NCI-H146 treated with DMSO at 0.1 percent for 48 hours (cell line): ENCODE data around the gene HBM.
A peak's percentile ranks its signal among the peaks of the same experiment; 100 is the strongest.
"Not testable (repeated sequence)": the region's sequence is repeated elsewhere in the genome, so short reads cannot be mapped to it uniquely, and the experiment has no call there.

Experiments
- DNase-seq: peaks from one replicate; lab custom pipeline; 2025; ENCODE audit not compliant: unreplicated experiment; lab: John Stamatoyannopoulos, UW

HBM gene

DNA sequence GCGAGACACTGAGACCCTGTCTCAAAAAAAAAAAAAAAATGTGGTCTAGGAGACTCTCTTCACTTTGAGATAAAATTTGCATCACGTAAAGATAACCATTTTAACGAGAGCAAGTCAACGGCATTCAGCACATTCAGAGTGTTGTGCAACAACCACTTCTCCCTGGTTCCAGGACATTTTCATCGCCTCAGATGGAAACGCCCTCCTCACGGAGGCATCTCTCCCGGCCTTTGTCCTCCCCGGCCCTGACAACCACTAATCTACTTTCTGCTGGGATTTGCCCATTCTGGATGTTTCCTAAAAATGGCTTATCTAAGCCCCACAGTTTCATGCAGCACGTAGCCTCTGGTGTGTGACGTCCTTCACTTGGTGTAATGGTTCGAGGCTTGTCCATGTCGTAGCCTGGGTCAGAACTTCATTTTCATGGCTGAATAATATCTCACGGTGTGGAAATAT is 21.0 kb upstream of the HBM start:
- DNase-seq, result no peak

DNA sequence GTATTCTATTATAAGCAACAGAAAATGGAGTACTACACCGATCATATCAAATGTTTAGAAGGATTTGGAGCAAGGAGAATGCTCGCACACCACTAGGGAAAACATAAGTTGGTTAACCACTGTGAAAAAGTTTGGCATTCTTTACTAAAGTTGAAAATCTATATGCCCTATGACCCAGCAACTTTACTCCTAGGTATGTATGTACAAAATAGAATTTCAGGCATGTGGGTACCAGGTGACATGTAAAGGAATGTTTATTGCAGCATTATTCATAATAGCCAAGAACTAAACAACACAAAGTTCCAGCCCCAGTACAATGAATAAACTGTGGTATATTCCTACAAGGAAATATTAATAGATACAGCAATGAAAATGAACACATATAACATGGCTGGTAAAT is 19.1 kb upstream of the HBM start:
- no peak for DNase-seq

DNA sequence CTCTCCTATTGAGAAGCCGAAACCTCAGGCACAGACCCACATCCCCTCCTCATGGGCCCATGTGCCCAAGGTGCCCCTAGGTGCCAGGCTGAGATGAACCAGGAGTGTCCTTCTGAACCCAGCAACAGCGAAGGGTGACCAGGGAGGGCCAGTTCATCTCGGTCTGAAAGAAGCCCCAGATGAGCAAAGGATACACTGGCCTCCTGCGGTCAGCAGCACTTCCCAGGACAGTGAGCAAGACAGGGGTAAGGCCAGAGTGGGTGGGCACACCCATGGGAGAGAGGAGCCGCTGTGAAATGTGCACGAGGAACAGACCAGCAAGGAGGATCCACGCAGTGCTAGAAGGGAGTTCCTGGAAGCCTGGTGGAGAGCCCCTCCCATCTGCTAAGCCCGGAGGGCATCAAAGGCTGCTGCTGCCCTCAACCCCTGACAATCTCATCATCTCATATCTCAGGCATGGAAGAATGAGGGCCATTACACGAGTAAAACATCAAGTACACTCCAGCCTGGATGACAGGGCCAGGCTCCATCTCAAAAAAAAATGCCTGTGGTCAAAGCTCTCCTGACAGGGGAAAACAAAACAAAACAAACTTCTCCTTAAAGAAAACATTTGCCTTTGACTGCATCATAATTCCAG is 16.6 kb upstream of the HBM start:
- peak; percentile 30 for DNase-seq

DNA sequence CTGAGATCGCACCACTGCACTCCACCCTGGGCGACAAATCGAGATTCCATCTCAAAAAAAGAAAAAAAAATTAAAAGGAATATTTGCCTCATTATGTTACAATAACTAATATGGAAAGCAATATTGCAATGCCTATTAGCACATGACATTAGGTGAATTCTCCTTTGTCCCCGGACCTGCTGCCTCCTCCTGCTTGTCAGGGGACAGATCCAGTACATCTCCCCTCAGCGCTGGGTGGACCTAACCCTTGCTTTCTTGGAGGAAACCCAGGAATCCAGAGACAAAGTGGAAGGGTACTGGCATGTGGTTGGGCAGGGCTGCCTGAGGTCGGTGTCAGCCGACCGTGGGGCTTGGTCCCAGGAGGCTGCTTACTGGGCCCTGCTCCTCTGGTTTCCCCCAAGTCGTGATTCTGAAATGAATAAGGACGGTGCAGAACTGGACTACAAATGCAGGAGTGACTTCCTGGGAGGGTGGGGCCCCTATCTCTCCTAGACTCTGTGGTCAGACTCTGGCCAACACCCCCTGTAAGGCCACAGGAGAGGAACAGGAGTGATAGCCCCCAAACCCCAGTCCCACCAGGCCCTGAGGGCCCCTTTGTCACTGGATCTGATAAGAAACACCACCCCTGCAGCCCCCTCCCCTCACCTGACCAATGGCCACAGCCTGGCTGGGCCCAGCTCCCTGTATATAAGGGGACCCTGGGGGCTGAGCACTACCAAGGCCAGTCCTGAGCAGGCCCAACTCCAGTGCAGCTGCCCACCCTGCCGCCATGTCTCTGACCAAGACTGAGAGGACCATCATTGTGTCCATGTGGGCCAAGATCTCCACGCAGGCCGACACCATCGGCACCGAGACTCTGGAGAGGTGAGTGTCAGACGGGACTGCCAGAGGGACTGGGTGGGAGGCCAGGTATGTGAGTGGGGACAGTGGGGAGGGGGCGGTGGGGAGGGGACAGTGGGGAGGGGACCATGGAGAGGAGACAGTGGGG is 13.3 kb upstream of the HBM start, which contains the start of gene HBZ:
HBZ (plus strand) TSS at position 504 of the 988 bp plus-strand sequence; CDS start at position 770, 266 bp downstream.
- no peak for DNase-seq

DNA sequence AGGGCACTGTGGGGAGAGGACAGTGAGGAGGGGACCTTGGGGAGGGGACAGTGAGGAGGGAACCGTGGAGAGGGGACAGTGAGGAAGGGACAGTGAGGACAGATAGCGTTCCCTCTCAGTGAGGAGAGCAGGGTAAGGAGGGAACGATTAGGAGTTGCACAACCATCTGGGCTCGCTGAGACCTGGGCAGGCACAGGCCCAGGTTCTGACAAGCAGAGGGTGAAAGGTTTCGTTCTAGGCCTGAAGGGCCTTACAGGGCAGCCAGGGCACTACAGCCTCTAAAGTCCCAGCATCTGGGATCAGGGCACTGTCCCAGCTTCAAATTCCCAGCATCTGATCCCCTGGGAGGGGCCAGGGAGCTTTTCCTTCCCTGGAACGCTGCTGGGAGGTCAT is 12.7 kb upstream of the HBM start:
- not testable (repeated sequence) for DNase-seq

DNA sequence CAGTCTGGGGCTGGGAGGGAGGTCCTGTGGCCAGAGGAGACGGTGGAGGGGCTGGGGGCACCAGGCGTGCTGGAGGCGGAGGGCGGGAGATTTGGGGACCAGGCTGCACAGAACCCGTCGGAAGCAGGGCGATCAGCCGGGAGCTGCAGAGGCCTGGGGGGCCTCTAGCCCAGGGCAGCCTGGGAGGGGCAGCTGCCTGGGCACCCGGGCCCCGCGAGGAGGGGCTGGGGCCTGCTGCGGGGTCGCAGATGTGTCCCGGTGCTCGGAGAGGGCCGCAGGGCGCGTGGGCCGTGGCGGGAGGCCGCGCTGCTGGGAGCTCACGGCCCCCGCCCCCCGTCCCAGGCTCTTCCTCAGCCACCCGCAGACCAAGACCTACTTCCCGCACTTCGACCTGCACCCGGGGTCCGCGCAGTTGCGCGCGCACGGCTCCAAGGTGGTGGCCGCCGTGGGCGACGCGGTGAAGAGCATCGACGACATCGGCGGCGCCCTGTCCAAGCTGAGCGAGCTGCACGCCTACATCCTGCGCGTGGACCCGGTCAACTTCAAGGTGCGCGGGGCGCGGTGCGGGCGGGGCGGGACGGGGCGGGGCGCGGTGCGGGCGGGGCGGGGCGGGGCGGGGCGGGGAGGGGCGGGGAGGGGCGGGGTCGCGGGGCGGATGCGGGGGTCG is 12.1 kb upstream of the HBM start:
- not testable (repeated sequence) for DNase-seq

DNA sequence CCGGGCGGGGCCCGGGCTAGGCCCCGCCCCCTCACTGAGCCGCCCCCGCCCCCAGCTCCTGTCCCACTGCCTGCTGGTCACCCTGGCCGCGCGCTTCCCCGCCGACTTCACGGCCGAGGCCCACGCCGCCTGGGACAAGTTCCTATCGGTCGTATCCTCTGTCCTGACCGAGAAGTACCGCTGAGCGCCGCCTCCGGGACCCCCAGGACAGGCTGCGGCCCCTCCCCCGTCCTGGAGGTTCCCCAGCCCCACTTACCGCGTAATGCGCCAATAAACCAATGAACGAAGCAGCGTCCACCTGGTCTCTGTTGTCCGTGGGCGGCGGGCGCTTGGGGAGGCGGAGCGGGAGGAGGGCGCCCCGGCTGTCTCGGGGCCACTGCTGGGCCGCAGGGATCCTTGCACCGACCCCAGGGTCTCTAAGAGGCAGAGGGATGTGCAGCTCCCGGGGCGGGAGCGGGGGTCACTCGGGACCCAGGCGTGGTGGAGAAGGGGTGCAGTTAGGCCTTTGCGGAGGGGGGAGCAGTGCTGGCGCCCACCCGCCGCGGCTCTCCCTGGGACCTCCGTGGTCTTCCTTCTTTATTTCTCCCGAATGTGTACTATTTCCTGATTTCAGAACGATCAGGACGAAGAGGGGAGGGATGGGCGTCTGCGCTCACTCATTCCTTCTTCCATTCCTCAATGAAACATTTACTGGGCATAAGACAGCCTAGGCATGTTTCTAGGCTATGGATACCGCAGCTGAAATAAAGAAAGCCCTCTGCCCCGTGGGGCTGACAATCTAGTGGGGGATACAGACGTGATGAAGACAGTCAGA is 11.4 kb upstream of the HBM start:
- no peak for DNase-seq

DNA sequence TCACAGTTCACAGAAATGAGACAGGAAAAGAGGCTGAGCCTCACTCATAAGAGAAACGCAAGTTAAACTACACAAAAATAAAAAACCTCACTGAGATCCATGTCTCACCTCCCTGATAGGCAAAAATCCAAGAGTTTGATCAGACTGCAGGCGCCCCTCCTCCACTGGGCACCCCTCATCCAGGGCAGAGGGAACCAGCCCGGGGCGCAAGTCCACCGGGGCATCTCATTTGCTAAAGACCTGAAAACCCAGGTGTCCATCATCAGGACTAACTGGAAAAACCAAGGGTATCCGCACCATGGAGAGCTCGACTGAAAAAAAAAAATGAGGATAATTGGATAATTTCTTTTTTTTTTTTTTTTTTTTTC is 10.8 kb upstream of the HBM start:
- no peak for DNase-seq

DNA sequence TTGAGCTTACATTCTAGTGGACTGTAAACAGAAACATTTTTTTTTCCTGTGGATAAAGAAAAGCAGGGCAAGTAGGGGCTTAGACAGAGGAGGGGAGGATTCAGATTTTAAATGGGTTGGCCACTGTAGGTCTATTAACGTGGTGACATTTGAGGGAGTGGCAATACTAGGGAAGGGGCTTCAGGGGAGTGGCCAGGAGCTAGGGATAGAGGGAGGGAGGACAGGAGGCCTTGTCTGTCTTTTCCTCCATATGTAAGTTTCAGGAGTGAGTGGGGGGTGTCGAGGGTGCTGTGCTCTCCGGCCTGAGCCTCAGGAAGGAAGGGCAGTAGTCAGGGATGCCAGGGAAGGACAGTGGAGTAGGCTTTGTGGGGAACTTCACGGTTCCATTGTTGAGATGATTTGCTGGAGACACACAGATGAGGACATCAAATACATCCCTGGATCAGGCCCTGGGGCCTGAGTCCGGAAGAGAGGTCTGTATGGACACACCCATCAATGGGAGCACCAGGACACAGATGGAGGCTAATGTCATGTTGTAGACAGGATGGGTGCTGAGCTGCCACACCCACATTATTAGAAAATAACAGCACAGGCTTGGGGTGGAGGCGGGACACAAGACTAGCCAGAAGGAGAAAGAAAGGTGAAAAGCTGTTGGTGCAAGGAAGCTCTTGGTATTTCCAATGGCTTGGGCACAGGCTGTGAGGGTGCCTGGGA is 6.5 kb upstream of the HBM start:
- DNase-seq, result no peak

DNA sequence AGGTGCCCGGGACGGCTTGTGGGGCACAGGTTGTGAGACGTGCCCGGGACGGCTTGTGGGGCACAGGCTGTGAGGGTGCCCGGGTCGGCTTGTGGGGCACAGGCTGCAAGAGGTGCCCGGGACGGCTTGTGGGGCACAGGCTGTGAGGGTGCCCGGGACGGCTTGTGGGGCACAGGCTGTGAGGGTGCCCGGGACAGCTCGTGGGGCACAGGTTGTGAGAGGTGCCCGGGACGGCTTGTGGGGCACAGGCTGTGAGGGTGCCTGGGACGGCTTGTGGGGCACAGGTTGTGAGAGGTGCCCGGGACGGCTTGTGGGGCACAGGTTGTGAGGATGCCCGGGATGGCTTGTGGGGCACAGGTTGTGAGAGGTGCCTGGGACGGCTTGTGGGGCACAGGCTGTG is 5.5 kb upstream of the HBM start:
- not testable (repeated sequence) for DNase-seq

DNA sequence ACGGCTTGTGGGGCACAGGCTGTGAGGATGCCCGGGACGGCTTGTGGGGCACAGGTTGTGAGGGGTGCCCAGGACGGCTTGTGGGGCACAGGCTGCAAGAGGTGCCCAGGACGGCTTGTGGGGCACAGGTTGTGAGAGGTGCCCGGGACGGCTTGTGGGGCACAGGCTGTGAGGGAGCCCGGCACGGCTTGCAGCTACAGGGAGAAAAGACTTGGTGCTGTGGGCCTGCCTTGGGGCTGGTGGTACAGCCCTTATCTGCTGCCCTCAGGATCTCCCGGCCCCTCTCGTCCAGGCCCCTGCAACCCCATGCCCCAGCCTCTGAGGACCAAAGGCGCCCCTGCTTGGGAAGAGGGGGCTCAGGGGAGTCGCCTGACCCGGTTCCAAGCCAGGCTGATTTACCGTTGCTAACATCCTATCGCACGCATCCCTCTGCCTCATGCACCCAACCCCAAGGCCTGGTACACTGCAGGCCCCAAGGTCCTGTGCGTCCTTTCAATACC is 5.0 kb upstream of the HBM start:
- no peak for DNase-seq

DNA sequence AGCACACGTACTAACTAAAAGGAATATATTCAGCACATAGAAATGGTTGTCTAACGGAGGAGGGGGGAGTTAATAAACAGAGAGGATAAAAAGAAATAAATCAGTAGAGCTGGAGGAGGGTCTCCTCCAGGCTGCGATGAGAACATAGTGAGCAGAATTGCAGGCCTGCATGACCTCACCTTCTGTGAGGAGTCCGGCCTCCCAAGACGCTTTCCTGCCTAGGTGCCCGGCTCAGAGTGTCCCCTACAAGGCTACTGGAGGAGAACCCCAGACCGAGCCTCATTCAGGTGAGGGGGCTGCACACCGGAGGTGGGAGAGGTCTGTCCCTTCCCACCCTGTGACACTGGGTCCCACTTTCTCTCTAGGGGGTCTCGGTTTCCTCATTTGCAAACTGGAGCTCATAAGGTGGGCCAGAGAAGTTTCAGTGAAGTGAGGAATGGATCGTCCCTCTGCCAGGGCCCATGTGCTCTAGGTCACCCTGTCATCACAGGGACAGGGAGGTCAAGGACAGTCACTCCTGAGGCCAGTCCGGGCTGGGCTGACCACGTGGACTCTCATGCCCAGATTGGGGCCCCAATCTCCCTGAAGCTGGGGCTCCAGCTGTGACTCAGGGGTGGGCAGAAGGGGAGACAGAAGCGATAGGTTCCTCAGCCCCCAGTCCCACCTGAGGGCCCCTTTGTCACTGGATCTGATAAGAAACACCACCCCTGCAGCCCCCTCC is 3.3 kb upstream of the HBM start:
- DNase-seq, result no peak

DNA sequence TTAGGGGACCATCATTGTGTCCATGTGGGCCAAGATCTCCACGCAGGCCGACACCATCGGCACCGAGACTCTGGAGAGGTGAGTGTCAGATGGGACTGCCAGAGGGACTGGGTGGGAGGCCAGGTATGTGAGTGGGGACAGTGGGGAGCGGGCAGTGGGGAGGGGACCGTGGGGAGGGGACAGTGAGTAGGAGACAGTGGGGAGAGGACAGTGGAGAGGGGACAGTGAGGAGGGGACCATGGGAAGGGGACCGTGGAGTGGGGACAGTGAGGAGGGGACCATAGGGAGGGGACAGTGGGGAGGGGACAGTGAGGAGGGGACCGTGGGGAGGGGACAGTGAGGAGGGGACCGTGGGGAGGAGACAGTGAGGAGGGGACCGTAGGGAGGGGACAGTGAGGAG is 2.6 kb upstream of the HBM start:
- not testable (repeated sequence) for DNase-seq

DNA sequence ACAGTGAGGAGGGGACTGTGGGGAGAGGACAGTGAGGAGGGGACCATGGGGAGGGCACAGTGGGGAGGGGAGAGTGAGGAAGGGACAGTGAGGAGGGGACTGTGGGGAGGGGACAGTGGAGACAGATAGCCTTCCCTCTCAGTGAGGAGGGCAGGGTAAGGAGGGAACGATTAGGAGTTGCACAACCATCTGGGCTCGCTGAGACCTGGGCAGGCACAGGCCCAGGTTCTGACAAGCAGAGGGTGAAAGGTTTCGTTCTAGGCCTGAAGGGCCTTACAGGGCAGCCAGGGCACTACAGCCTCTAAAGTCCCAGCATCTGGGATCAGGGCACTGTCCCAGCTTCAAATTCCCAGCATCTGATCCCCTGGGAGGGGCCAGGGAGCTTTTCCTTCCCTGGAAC is 2.1 kb upstream of the HBM start:
- not testable (repeated sequence) for DNase-seq

DNA sequence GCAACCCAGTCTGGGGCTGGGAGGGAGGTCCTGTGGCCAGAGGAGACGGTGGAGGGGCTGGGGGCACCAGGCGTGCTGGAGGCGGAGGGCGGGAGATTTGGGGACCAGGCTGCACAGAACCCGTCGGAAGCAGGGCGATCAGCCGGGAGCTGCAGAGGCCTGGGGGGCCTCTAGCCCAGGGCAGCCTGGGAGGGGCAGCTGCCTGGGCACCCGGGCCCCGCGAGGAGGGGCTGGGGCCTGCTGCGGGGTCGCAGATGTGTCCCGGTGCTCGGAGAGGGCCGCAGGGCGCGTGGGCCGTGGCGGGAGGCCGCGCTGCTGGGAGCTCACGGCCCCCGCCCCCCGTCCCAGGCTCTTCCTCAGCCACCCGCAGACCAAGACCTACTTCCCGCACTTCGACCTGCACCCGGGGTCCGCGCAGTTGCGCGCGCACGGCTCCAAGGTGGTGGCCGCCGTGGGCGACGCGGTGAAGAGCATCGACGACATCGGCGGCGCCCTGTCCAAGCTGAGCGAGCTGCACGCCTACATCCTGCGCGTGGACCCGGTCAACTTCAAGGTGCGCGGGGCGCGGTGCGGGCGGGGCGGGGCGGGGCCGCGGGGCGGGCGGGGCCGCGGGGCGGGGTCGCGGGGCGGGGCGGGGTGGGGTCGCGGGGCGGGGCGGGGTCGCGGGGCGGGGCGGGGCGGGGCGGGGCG is 1.5 kb upstream of the HBM start:
- DNase-seq, result not testable (repeated sequence)

DNA sequence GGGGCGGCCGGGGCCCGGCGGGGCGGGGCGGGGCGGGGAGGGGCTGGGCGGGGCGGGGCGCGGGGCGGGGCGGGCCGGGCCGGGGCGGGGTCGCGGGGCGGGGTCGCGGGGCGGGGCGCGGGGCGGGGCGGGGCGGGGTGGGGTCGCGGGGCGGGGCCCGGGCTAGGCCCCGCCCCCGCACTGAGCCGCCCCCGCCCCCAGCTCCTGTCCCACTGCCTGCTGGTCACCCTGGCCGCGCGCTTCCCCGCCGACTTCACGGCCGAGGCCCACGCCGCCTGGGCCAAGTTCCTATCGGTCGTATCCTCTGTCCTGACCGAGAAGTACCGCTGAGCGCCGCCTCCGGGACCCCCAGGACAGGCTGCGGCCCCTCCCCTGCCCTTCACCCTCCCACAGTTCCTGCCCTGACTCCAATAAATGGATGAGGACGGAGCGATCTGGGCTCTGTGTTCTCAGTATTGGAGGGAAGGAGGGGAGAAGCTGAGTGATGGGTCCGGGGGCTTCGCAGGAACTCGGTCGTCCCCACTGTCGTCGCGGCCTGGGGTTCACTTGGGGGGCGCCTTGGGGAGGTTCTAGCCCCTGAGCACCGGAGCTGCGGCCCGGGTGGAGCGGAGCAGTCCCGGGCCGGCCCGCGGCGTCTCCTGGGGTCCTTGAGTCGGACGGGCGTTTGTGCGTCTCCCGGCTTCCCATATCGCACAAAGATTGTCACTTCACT is 795 bp upstream of the HBM start:
- no peak for DNase-seq

DNA sequence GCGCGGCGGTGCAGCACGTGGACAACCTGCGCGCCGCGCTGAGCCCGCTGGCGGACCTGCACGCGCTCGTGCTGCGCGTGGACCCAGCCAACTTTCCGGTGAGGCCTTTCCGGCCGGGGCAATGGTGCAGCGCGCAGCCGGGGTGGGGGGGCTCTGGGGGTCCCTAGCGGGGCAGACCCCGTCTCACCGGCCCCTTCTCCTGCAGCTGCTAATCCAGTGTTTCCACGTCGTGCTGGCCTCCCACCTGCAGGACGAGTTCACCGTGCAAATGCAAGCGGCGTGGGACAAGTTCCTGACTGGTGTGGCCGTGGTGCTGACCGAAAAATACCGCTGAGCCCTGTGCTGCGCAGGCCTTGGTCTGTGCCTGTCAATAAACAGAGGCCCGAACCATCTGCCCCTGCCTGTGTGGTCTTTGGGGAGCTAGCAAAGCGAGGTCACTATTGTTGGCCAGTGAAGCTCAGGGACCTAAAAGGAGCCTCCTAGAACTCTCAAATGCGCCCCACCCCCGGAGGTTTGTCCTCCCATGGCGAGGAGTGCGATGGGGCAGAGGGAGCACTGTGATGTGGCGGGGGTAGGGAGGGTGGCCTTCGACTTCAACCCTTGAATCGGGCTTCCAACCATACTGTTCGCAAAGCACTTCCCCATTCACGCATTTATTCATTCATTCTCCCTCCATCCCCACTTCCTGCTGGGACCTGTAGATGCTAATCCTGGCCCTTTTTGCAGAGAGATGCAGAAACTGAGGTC is 770 bp downstream of the HBM start:
- DNase-seq, result no peak
